Effector CD4-positive, alpha-beta T cell (primary cell): ENCODE results near the gene BANF2.
"Not testable (repeated sequence)": the region's sequence is repeated elsewhere in the genome, so short reads cannot be mapped to it uniquely, and the experiment has no call there.

Source experiments
- DNase-seq: peaks from one replicate; pipeline ENCODE4 v3.0.0-alpha.2; 2020

Gene BANF2

DNA sequence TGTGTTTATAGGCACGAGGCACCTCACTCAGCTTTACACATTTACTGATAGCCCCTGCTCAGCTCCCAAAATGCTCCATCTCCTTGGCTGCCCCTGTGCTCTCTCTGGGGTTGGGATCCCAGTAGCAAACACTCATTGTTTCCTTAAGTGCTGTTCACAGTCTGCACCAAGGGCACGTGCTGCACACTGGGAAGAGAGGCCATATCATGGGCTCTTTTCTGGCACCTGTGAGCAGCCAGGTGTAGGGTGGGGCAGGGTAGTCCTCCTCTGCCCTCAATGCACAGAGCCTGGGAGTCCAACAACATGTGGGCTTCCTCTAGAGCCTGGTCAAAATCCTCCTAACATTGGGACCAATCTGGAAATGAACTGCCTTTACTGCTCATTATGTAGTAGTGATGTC lies 67.9 kb downstream of the BANF2 start:
- no peak for DNase-seq

DNA sequence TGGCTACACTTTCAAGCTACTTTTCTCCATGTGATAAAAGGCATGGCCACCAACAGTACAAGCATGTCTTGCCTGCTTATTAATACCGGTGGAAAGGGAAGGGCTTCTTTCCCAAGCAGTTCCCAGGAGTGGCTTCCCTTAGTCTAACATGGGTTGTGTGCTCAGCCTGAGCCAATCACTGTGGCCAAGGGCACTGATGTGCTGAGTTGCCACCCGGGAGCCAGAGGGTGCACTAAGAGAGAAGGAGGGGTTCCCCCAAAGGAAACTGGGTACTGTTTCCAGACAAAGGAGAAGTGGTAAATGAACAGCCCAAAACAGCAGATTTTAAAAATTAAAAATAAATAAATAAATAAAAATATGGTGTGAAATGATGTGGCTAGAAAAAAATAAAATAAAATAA lies 68.5 kb downstream of the BANF2 start:
- DNase-seq = no peak

DNA sequence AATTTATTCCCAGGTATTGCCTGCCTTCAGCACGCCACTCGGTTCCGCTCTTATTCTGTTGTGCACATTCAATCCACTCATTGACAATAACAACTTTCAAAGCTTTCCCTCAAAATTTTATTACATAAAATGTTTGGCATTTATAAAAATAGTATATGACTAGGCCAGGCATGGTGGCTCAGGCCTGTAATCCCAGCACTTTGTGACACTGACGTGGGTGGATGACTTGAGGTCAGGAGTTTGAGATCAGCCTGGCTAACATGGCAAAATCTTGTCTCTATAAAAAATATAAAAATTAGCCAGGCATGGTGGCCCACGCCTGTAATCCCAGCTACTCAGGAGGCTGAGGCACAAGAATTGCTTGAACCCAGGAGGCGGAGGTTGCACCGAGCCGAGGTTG lies 70.0 kb downstream of the BANF2 start:
- not testable (repeated sequence) for DNase-seq

- DNase-seq = no peak
These were observed 71.6 kb downstream of the BANF2 start for GRCh38 chr20:17771206-17772004.

GRCh38 chr20:17772005-17772343 lies 72.2 kb downstream of the BANF2 start:
- no peak for DNase-seq

DNA sequence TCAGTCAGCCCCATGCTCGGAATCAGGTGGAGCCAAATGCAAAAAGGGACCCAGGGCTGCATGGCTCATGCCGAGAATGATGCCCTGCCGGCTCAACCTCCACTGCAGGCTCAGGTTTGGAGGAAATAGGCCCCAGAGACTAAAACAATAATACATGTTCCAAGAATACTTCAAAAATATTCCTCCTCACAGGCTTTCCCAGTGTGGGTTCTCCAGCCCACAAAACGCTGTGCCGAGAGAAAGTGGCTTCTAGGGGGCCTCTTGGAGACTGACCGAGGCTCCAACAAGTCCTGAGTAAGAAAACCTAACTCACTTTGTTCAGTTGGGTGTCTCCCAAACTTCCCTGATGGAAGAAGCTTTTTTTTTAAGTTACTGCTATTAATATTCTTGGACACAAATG lies 73.9 kb downstream of the BANF2 start:
- DNase-seq = no peak

DNA sequence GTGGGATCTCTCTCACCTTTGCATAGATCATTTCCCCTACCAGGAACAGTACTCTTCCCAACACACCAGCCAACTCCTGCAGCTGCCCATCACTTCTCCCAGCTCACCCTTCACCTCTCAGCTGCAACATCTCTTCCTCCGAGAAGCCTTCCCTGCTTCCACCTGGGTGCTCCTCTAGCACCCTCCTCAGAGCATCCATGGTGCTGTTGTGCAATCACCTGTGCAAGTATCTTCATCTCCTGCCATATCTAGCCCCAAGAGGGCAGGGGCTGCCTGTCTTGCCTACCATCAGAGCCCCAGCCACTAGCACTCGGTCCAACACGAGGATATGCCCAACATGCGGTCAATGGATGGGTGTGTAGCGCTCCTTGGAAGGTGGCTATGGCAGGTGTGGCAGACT lies 75.8 kb downstream of the BANF2 start:
- DNase-seq = no peak

DNA sequence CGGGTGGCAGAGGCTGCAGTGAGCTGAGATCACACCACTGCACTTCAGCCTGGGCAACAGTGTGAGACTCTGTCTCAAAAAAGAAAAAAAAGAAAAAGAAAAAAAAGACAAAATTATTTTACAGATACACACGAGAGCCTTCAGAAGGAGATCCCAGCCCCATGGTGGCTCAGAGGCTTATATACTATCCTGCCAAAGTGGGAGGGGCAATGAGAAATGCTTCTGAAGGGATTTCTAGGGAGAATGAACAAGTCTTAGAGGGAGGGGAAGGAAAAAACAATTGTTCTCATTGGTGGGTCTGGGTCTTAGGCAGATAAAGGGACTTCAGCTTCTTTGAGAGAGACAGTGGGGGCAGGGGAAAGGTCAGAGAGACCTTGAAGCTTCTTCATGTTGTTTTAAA lies 76.8 kb downstream of the BANF2 start:
- DNase-seq = no peak

DNA sequence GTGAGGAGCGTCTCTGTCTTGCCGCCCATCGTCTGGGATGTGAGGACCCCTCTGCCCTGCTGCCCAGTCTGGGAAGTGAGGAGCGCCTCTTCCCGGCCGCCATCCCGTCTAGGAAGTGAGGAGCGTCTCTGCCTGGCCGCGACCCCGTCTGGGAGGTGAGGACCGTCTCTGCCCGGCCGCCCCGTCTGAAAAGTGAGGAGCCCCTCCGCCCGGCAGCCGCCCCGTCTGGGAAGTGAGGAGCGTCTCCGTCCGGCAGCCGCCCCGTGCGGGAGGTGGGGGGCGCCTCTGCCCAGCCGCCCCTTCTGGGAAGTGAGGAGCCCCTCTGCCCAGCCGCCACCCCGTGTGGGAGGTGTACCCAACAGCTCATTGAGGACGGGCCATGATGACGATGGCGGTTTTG lies 79.2 kb downstream of the BANF2 start:
- DNase-seq = not testable (repeated sequence)

DNA sequence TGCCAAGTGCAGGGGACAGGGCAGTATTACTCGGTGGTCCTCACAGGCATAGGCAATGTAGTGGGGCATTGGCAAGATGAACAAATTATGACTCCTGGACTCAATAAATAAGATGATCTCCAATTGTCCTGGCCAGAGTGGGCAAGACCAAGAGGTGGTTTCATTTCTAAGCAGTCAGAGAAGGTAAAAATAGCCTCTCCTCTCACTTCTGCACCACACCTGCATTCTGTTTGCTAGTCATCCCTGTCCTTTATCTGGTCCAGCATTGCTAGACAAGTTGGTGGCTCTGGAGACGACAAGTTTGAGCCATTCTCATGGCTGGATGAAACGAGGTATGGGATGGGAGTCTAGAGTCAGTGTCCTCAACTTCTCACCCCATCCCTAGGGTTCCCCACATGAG lies 83.0 kb downstream of the BANF2 start:
- DNase-seq = no peak

DNA sequence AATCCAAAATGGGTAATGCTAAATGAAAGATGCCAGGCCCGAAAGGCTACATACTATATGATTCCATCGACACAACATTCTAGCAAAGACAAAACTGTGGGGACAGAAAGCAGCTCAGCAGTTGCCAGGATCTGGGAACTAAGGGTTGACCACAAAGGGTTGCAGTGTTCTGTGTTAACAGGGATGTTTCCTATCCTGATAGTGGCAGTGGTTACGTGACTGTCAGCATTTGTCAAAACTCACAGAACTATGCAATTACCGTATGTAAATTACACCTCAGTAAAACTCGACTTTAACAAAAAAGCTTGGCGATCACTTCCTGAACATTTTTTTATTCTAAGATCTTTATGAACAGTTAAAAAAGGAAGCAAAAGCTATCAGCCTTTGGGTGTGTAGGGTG lies 83.9 kb downstream of the BANF2 start:
- no peak for DNase-seq

- DNase-seq = no peak
These were observed 85.2 kb downstream of the BANF2 start for GRCh38 chr20:17785007-17785406.
